KBM-7 (cell line): ENCODE results near the gene HAAO.

Source experiments
- DNase-seq: peaks from one replicate; pipeline ENCODE4 v3.0.0-alpha.2; 2015
- in situ Hi-C: fragments of 300-500 bp; cut with MboI; formaldehyde crosslinking; loops from 2 replicates; pipeline ENCODE4 v1.14.3; 2020; ENCODE audit warnings: low sequenced_read_pairs, low pct_unique_long_range_greater_than_20kb, mixed read lengths

Gene HAAO

GRCh38 chr2:42796427-42797248 is 4.3 kb upstream of the HAAO start:
- no peak for DNase-seq
- in situ Hi-C loops = loop anchor here (25.0 kb wide), 1 partner anchor 284 kb away; no protein-coding TSS in a partner anchor

- in situ Hi-C loops = loop anchor here (25.0 kb wide), 1 partner anchor 284 kb away; no protein-coding TSS in a partner anchor
- no peak for DNase-seq
These were observed 3.5 kb upstream of the HAAO start for GRCh38 chr2:42795841-42796301.

- DNase-seq = no peak
- in situ Hi-C loops = loop anchor here (25.0 kb wide), 1 partner anchor 283 kb away; no protein-coding TSS in a partner anchor
These were observed 2.9 kb upstream of the HAAO start for GRCh38 chr2:42795275-42795674.

- in situ Hi-C loops = loop anchor here (25.0 kb wide), 1 partner anchor 282 kb away; no protein-coding TSS in a partner anchor
- peak; percentile 67 for DNase-seq
These were observed 2.1 kb upstream of the HAAO start for GRCh38 chr2:42794271-42795046.

GRCh38 chr2:42793334-42794270 is 1.2 kb upstream of the HAAO start:
- in situ Hi-C loops = loop anchor here (25.0 kb wide), 1 partner anchor 281 kb away; no protein-coding TSS in a partner anchor
- peak; percentile 48 for DNase-seq

GRCh38 chr2:42792087-42792582 is 248 bp downstream of the HAAO start:
- in situ Hi-C loops = loop anchor here (25.0 kb wide), 1 partner anchor 280 kb away; no protein-coding TSS in a partner anchor
- DNase-seq = peak; percentile 76

GRCh38 chr2:42791606-42792005 is 777 bp downstream of the HAAO start:
- in situ Hi-C loops = loop anchor here (25.0 kb wide), 1 partner anchor 279 kb away; no protein-coding TSS in a partner anchor
- no peak for DNase-seq

GRCh38 chr2:42789751-42790150 is 2.6 kb downstream of the HAAO start:
- no peak for DNase-seq
- in situ Hi-C loops = loop anchor here (25.0 kb wide), 1 partner anchor 277 kb away; no protein-coding TSS in a partner anchor

GRCh38 chr2:42788882-42789281 is 3.5 kb downstream of the HAAO start:
- in situ Hi-C loops = loop anchor here (25.0 kb wide), 1 partner anchor 277 kb away; no protein-coding TSS in a partner anchor
- no peak for DNase-seq

- in situ Hi-C loops = loop anchor here (25.0 kb wide), 1 partner anchor 276 kb away; no protein-coding TSS in a partner anchor
- DNase-seq = no peak
These were observed 3.9 kb downstream of the HAAO start for GRCh38 chr2:42788478-42788793.

GRCh38 chr2:42787788-42788477 is 4.5 kb downstream of the HAAO start:
- in situ Hi-C loops = loop anchor here (25.0 kb wide), 1 partner anchor 276 kb away; no protein-coding TSS in a partner anchor
- DNase-seq = no peak

GRCh38 chr2:42787424-42787787 is 5.0 kb downstream of the HAAO start:
- DNase-seq = no peak
- in situ Hi-C loops = loop anchor here (25.0 kb wide), 1 partner anchor 275 kb away; no protein-coding TSS in a partner anchor

- in situ Hi-C loops = loop anchor here (25.0 kb wide), 1 partner anchor 274 kb away; no protein-coding TSS in a partner anchor
- DNase-seq = no peak
These were observed 5.6 kb downstream of the HAAO start for GRCh38 chr2:42786561-42787345.

GRCh38 chr2:42784204-42784880 is 8.0 kb downstream of the HAAO start:
- no peak for DNase-seq
- in situ Hi-C loops = loop anchor here (25.0 kb wide), 1 partner anchor 272 kb away; no protein-coding TSS in a partner anchor

GRCh38 chr2:42783511-42783910 is 8.9 kb downstream of the HAAO start:
- in situ Hi-C loops = loop anchor here (25.0 kb wide), 1 partner anchor 271 kb away; no protein-coding TSS in a partner anchor

GRCh38 chr2:42781181-42781580 is 11.2 kb downstream of the HAAO start:
- in situ Hi-C loops = loop anchor here (25.0 kb wide), 1 partner anchor 269 kb away; no protein-coding TSS in a partner anchor
- DNase-seq = no peak

More at GRCh38 chr2:42783511-42783910, 8.9 kb downstream of the HAAO start:
- DNase-seq = no peak
